Liver (tissue), 9 donors: Measurements from ENCODE around the gene BLM. TPM values are rescaled to one million over a fixed set of nuclear protein-coding genes. Genes with fewer than 3 reads are reported as not detected.

Experiments used
- DNase-seq: peaks from one replicate; pipeline ENCODE4 v3.0.0-alpha.2; 2017; ENCODE audit warnings: low spot score
- H3K27ac ChIP-seq, 2 donors: one replicate each; pipeline ENCODE4 v1.7.0; 2013; ENCODE audit warnings: inconsistent platforms in 2 of 2, low read length in 2 of 2, control low read depth in 1 of 2, low read depth in 1 of 2, mild to moderate bottlenecking in 1 of 2
- H3K27me3 ChIP-seq, 4 donors: one replicate each; pipeline versions ENCODE4 v1.6.1 to v1.7.0; 2013; ENCODE audit warnings: low read length in 3 of 4, inconsistent platforms in 1 of 4, mild to moderate bottlenecking in 1 of 4, moderate library complexity in 1 of 4; ENCODE audit not compliant: control insufficient read depth in 4 of 4, insufficient read depth in 4 of 4
- H3K36me3 ChIP-seq, 4 donors: one replicate each; pipeline versions ENCODE4 v1.6.1 to v1.7.0; 2013; ENCODE audit warnings: low read length in 3 of 4, mild to moderate bottlenecking in 3 of 4, low read depth in 1 of 4, moderate library complexity in 1 of 4; ENCODE audit not compliant: control insufficient read depth in 4 of 4, insufficient read depth in 3 of 4
- H3K4me1 ChIP-seq, 4 donors: one replicate each; pipeline versions ENCODE4 v1.6.1 to v1.7.0; 2013; ENCODE audit warnings: low read length in 3 of 4, mild to moderate bottlenecking in 3 of 4, moderate library complexity in 1 of 4; ENCODE audit not compliant: control insufficient read depth in 4 of 4, insufficient read depth in 4 of 4
- H3K4me3 ChIP-seq, 3 donors: one replicate each; pipeline versions ENCODE4 v1.6.1 to v1.7.0; 2013; ENCODE audit warnings: low read length in 3 of 3, control low read depth in 1 of 3, low read depth in 1 of 3, mild to moderate bottlenecking in 1 of 3
- H3K9ac ChIP-seq, 2 donors: one replicate each; pipeline ENCODE4 v1.7.0; 2013; ENCODE audit warnings: low read length in 2 of 2, mild to moderate bottlenecking in 2 of 2, moderate library complexity in 2 of 2, control low read depth in 1 of 2, low read depth in 1 of 2
- H3K9me3 ChIP-seq, 4 donors: one replicate each; pipeline versions ENCODE4 v1.6.1 to v1.7.0; 2013; ENCODE audit warnings: low read length in 3 of 4; ENCODE audit not compliant: control insufficient read depth in 4 of 4
- ATF3 ChIP-seq: IDR thresholded peaks from 2 replicates; pipeline ENCODE4 v1.6.1; 2016; ENCODE audit warnings: antibody characterized with exemption
- CTCF ChIP-seq: fragments of 150-350 bp; IDR thresholded peaks from 2 replicates; pipeline ENCODE4 v1.5.1; 2017; ENCODE audit warnings: improper control_type of control experiment, low read depth, low read length; ENCODE audit not compliant: missing input control
- EGR1 ChIP-seq, 2 donors: IDR thresholded peaks; 2 replicates each; pipeline ENCODE4 v1.6.1; 2016 to 2018; ENCODE audit warnings: antibody characterized with exemption in 2 of 2, low read depth in 2 of 2
- FOXA1 ChIP-seq: IDR thresholded peaks from 2 replicates; pipeline ENCODE4 v1.6.1; 2016; ENCODE audit warnings: antibody characterized with exemption
- FOXA2 ChIP-seq: IDR thresholded peaks from 2 replicates; pipeline ENCODE4 v1.6.1; 2016; ENCODE audit warnings: antibody characterized with exemption
- GABPA ChIP-seq, 2 donors: IDR thresholded peaks in 1 of 2; conservative IDR thresholded peaks in 1 of 2; 2 replicates each; pipeline ENCODE4 v1.6.1; 2016; ENCODE audit warnings: antibody characterized with exemption in 2 of 2, mild to moderate bottlenecking in 1 of 2, moderate library complexity in 1 of 2
- HNF4A ChIP-seq, 2 donors: conservative IDR thresholded peaks; 2 replicates each; pipeline ENCODE4 v1.6.1; 2016; ENCODE audit warnings: antibody characterized with exemption in 2 of 2, mild to moderate bottlenecking in 2 of 2
- HNF4G ChIP-seq: IDR thresholded peaks from 2 replicates; pipeline ENCODE4 v1.6.1; 2016; ENCODE audit warnings: antibody characterized with exemption
- JUND ChIP-seq, 2 donors: IDR thresholded peaks; 2 replicates each; pipeline ENCODE4 v1.6.1; 2016; ENCODE audit warnings: antibody characterized with exemption in 2 of 2
- MAX ChIP-seq: IDR thresholded peaks from 2 replicates; pipeline ENCODE4 v1.6.1; 2016; ENCODE audit warnings: antibody characterized with exemption
- RAD21 ChIP-seq, 2 donors: IDR thresholded peaks; 2 replicates each; pipeline ENCODE4 v1.6.1; 2016; ENCODE audit warnings: antibody characterized with exemption in 2 of 2, mild to moderate bottlenecking in 2 of 2
- REST ChIP-seq: IDR thresholded peaks from 2 replicates; pipeline ENCODE4 v1.6.1; 2016; ENCODE audit warnings: antibody characterized with exemption, mild to moderate bottlenecking
- RXRA ChIP-seq, 2 donors: IDR thresholded peaks; 2 replicates each; pipeline ENCODE4 v1.6.1; 2017 to 2018; ENCODE audit warnings: antibody characterized with exemption in 2 of 2, mild to moderate bottlenecking in 1 of 2
- SP1 ChIP-seq: IDR thresholded peaks from 2 replicates; pipeline ENCODE4 v1.6.1; 2018; ENCODE audit warnings: antibody characterized with exemption, mild to moderate bottlenecking
- TAF1 ChIP-seq: conservative IDR thresholded peaks from 2 replicates; pipeline ENCODE4 v1.6.1; 2016; ENCODE audit warnings: antibody characterized with exemption, mild to moderate bottlenecking
- YY1 ChIP-seq: IDR thresholded peaks from 2 replicates; pipeline ENCODE4 v1.6.1; 2016; ENCODE audit warnings: antibody characterized with exemption, mild to moderate bottlenecking
- ZBTB33 ChIP-seq: IDR thresholded peaks from 2 replicates; pipeline ENCODE4 v1.6.1; 2016; ENCODE audit warnings: antibody characterized with exemption
- WGBS: extraction: QIAGEN DNeasy Blood & Tissue Kit; methylation state at CpG from one replicate; pipeline ENCODE4 v1.1.7; 2013; 5-methylcytosine and 5-hydroxymethylcytosine counted together
- polyA plus RNA-seq, 2 donors: library from polyadenylated mRNA; stranded (reverse) in 1 of 2; unstranded in 1 of 2; fragments of 200-250 nt in 1 of 2; fragments of >200 nt in 1 of 2; fragmentation: Nextera tagmentation in 1 of 2; extraction: Ambion mirVana in 1 of 2; gene quantifications; one replicate each; pipeline versions ENCODE4 v1.2.1 to v1.2.3, GENCODE V29; 2013 to 2015
- total RNA-seq, 2 donors: library from RNA; depleted of rRNA; stranded (reverse); fragments of >200 nt; gene quantifications; one replicate each; pipeline ENCODE4 v1.2.3, GENCODE V29; 2014
- donor health status: healthy.
- donor health status: healthy.
- donor health status: healthy.
- donor health status: healthy.
- donor health status: healthy.

Gene BLM
- total and polyA plus RNA-seq, 4 donors, result 0.33 to 15.1 (median 0.41) TPM

- TF ChIP-seq CTCF, result no peak
- TF ChIP-seq ATF3, result no peak
Observed at GRCh38 chr15:90807786-90808086, 90.6 kb downstream of the BLM start (continued).

- Histone ChIP-seq H3K9ac (no peak overlapping the region), H3K27me3 (no peaks in the 10 kb centered on the region), H3K27ac (no peak overlapping the region), H3K4me1 (no peaks in the 10 kb centered on the region), H3K36me3 (no peaks in the 10 kb centered on the region), H3K4me3 (no peak overlapping the region), H3K9me3 (no peaks in the 10 kb centered on the region)
- no peak for TF ChIP-seq SP1
- no peak for TF ChIP-seq FOXA2
- no peak for TF ChIP-seq RAD21 (IDR thresholded peaks at IDR 0.05)
- no peak for TF ChIP-seq JUND (IDR thresholded peaks at IDR 0.05)
- no peak for TF ChIP-seq GABPA (IDR thresholded peaks at IDR 0.05 in 1 of 2, conservative IDR thresholded peaks at IDR 0.05 in 1 of 2)
- no peak for TF ChIP-seq ZBTB33
- TF ChIP-seq EGR1 (IDR thresholded peaks at IDR 0.05; ENCODE audit: low read depth in 2 of 2), result no peak
- no peak for TF ChIP-seq YY1
- TF ChIP-seq ATF3, result no peak
- TF ChIP-seq REST, result no peak
- no peak for TF ChIP-seq HNF4A (conservative IDR thresholded peaks at IDR 0.05)
- WGBS, result 93% methylated on average over 8 of the region's 8 CpGs
- DNase-seq, result no peak
Observed at GRCh38 chr15:90808517-90809235, 91.5 kb downstream of the BLM start.

- Histone ChIP-seq H3K9me3 (no peaks in the 10 kb centered on the region), H3K36me3 (no peaks in the 10 kb centered on the region), H3K9ac (no peak overlapping the region), H3K4me3 (no peak overlapping the region), H3K4me1 (no peaks in the 10 kb centered on the region), H3K27ac (no peak overlapping the region), H3K27me3 (no peaks in the 10 kb centered on the region)
- no peak for DNase-seq
- TF ChIP-seq RAD21 (IDR thresholded peaks at IDR 0.05) (no peak), GABPA (IDR thresholded peaks at IDR 0.05 in 1 of 2, conservative IDR thresholded peaks at IDR 0.05 in 1 of 2) (no peak), REST (no peak), TAF1 (no peak), HNF4G (no peak), RXRA (IDR thresholded peaks at IDR 0.05) (no peak), EGR1 (IDR thresholded peaks at IDR 0.05; ENCODE audit: low read depth in 2 of 2) (no peak), FOXA1 (no peak), FOXA2 (no peak), ATF3 (no peak), SP1 (no peak), YY1 (no peak), JUND (IDR thresholded peaks at IDR 0.05) (no peak), HNF4A (conservative IDR thresholded peaks at IDR 0.05) (no peak), MAX (no peak)
- WGBS, result 96% methylated on average over 4 of the region's 4 CpGs
Observed at GRCh38 chr15:90809536-90809935, 92.4 kb downstream of the BLM start.
